NCI-H1048 (cell line): ENCODE data around the gene MREG.

ENCODE experiments used
- DNase-seq: peaks from one replicate; lab custom pipeline; 2025; lab: John Stamatoyannopoulos, UW

The MREG gene, protein sequence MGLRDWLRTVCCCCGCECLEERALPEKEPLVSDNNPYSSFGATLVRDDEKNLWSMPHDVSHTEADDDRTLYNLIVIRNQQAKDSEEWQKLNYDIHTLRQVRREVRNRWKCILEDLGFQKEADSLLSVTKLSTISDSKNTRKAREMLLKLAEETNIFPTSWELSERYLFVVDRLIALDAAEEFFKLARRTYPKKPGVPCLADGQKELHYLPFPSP

DNA sequence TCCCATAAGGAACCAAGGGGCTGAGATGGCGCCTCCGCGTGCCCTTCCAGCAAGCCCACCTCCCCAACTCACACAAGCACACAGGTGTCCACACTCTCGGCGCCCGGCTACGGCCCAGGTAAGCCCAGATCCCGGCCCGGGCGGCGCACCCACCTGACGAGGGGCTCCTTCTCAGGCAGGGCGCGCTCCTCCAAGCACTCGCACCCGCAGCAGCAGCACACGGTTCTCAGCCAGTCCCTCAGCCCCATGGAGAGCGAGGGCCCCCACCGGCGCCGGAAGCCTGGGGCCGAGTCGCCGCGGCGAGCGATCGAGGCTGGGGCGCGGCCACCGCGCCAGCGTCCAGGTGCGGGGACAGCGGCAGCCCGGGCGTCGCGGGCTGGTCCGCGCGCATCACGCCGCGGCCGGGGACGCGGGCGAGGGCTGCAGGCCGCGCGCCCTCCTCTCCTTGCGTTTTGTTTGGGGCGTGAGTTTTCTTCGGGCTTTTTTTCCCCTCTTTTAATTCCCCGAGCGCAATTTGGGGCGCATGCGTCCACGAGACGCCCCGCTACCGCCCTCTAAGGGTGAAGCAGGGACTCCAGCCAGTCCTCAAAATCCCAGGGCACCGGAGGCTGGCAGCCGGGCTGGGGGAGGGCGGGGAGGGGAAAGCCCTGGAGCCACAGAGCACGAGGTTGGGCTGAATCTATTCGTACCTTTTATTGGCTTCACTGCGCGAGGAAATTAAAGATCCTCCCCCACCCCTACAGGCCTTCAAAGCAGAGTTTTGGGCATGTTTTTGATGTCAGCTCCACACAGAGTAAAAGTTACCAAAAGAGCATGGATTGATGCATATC lies at the start of gene MREG:
Gene MREG, minus strand, starts transcription at position 472 of the 830 bp plus-strand sequence. Its CDS starts 224 bp downstream, at position 248.
- peak; percentile 63 for DNase-seq

- no peak for DNase-seq
These were observed 46.0 kb upstream of the MREG start for GRCh38 chr2:216059233-216059834.

- DNase-seq = no peak
These were observed 44.4 kb upstream of the MREG start for GRCh38 chr2:216057688-216058193.

DNA sequence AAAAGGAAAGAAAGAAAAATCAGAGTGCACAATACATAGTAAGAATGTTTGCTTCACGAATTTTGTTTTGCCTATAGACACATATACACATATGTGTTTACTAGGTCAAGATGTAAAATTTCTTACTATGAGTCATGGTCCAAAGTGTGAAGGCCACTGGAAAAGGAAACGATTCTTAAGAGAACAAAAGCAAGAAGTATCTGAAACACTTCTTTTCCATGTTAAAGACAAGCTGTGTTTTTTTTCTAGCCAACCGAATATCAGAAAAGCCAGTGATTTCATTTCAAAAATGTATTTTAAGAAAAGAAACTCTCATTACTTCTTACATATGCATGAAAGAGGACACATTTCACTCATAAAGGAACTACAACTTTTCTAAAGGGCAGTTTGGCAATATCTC lies 43.4 kb upstream of the MREG start:
- DNase-seq = no peak

DNA sequence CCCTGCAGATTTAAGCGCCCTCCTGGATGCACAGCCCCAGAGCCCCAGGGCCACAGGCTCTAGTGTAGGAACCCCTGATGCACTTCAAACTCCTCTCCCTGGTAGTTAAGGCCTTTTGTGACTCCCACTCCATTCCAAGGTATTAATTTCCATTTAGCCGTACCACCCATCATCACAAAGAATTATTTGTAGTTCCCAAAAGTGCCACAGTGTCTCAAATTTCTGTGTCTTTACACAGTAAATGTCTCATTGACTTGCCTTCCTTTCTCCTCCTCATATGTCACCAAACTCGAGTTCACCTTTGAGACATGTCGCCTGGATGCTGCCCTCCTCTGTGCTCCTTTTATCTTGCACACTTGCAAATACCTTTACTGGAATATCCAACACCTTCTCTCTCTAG lies 42.3 kb upstream of the MREG start:
- DNase-seq = no peak

DNA sequence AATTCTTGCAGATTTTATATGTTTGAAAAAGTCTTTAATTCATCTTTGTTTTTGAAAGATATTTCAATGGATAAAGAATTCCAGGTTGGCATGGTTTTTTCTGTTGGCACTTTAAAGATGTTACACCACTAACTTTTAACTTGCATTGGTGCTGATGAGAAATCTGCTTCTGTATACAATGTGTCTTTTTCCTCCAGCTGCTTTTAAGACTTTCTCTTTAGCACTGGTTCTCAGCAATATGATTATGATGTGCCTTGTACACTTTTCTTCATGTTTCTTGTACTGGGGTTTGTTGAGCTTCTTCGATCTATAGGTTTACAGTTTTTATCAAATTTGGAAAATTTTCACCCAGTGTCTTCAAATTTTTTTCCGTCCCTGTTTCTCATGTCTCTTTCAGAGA lies 39.1 kb upstream of the MREG start:
- no peak for DNase-seq

DNA sequence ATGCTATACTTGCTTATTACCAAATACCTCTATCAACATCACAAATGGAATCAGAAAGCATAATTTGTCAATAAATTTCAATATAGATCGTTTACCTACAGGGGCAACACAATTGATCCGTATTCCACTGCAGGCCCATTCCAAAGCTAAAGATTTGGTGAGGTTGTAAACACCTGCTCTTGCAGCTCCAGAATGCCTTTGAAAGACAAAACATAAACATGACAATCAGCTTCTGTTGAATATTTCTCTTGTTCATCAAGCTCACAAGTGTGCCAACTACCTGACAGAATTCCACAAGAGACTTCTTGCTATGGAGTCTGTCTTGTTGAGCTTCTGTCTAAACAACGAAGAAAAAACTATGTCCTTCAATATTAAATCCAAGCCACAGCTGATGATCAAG lies 38.0 kb upstream of the MREG start:
- DNase-seq = no peak

DNA sequence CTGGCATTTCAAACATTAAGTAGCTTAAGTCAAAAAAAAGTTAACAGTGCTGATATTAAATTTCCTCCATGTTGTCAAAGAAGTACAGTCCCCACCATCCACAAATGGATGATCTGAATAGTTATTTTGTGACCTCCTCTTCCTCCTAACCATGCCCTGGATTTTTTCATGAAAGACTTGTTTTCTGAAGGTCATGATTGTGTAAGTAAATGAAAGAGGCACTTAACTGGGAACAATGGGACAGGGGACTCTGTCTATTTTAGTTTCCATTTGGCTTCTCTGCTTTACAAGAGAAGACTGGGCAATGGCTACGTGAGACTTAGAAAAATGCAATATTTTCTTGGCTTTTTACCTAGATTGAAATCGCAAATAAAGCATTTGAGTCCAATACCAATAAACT lies 36.1 kb upstream of the MREG start:
- no peak for DNase-seq

DNA sequence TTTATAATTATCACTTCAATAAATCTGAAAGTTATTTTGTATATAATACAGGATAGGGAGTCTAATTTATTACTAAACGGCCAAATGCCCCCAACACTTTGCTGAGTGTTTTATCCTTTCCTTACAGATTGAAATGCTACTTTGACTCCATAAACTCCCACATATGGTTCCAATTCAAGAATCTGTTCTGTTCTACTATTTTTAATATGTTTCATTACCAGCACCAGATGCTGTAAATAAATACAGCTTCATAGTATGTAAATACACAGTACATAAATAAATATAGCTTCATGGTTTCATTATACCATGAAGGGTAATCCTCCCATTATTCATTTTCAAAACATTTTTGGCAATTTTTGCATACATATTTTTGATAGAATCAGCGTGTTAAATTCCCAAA lies 34.0 kb upstream of the MREG start:
- DNase-seq = no peak

DNA sequence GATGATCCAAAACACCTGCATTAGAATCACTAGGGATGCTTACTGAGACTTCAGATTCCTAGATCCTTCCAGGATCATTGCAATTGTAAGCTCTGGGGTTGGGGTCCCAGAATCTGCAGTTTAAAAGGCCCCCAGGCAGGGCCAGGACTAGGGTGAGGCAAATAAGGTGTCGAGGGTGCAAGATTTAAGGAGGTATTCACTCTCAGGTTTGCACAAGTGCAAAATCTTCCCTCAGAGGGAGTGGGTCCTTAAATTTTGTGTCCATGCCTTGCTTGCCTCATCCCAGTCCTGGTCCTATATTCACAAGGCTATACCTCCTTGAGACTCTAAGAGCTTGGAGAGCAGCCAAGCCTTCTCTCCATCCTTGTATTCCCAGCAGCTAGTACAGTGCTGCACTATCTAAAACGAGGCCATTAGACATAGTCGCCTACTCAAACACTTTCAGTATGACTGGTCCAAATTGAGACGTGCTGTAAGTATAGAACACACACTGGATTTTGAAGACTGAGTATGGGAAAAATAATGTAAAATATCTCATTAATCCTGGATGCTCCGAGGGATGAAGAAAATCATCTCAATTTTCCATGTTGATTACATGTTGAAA lies 31.6 kb upstream of the MREG start:
- DNase-seq = no peak

DNA sequence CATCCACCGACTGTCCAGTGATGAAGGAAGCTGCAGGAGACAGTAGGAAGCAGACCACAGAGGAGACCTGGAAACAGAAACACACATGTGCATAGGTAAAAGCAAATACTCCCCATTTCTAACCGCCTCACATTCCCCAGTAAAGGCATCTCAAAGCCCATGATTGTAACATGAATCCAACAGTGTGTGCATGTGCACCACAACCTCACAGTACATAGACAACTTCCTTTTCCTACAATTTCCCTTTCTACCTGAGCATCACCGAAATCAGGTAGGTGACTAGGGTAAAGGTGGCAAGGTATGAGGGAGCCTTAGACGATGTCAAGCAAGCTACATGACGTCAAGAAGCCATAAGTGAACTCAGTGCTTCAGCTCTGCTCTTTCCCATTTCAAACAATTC lies 30.6 kb upstream of the MREG start:
- no peak for DNase-seq

DNA sequence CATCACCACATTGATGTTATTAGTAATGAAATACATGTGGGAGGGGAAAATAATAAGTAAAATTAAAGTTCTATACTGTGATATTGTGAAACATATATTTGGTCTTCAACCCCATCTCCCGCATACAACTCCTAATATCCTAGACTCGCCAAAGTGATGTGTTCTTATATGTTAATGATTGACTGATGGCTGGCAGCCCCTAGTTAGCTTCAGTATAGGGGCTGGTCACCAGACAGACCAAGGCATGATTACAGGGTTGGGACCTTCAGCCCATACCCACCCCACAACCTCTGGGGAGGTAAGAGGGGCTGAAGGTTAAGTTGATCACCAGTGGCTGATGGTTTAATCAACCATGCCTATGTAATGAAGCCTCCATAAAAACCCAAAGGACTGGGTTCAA lies 28.1 kb upstream of the MREG start:
- no peak for DNase-seq

DNA sequence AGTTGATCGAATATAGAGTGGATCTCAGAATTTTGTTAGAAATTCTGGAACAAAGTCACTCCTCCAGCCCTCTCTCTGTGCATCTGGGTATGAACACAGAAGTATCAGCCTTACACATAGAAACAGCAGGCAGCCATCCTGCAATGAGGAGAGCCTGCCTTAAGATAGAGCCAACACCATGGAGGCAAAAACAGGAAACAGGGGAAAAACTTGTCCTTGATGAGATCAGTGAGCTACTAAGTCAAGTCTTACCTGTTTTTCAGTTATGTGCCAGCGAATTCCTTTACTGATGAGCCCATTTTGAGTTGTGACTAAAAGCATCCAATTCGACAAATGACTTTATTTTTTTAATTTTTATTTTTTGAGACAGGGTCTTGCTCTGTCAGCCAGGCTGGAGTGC lies 26.6 kb upstream of the MREG start:
- DNase-seq = no peak

DNA sequence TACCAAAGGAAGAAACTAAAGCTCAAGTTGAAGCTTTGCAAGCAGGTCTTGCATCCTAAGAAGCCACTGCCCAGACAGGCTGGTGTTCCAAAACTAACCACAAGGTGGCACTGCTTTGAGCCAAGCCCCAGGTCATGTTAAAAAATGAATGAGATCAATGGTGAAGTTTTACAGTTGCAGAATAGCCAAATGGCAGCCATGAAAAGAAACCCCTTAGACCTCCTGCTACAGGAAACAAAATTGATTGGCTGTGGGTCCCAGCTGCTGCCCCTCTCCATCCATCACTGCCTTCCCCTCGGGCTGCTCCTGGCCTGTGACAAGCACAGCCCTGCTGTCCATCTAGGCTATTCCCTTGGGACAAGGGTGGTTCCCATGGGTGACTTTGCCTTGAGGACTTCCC lies 20.7 kb upstream of the MREG start:
- no peak for DNase-seq

GRCh38 chr2:216033403-216033802 lies 20.1 kb upstream of the MREG start:
- no peak for DNase-seq

GRCh38 chr2:216031960-216032689 lies 18.8 kb upstream of the MREG start:
- DNase-seq = no peak

- no peak for DNase-seq
These were observed 16.9 kb upstream of the MREG start for GRCh38 chr2:216030216-216030615.

DNA sequence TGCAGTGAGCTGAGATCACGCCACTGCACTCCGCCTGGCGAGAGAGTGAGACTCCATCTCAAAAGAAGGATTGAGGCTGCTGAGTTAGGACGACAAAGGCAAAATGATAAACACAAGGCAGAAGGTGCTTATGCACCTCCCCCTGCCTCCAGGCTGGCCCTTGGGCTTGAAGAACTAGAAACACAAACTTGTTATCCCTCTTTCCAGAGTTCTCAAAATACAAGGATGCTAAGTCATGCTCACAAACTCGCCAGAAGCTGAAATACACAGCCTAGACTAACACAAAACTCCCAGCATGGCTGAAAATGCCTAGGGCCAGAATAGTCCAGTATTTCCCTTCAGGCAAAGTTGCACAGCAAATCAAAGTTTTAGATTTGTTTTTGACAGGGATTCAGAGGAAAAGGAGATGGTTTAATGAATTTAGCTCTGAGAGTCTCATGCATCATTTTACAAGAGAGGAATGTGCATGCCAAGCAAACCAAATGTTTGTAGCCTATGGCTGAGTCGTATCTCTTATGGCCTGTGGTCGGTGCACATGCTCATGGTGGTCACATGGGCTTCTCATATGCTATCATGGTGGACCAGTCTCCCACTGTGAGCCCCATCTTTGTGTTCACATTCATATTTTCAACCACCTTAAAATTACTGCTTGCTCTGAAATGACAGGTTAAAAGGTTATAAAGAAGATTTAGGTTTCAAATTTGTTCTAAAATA lies 16.2 kb upstream of the MREG start:
- DNase-seq = no peak

- no peak for DNase-seq
These were observed 11.5 kb upstream of the MREG start for GRCh38 chr2:216024779-216025336.

DNA sequence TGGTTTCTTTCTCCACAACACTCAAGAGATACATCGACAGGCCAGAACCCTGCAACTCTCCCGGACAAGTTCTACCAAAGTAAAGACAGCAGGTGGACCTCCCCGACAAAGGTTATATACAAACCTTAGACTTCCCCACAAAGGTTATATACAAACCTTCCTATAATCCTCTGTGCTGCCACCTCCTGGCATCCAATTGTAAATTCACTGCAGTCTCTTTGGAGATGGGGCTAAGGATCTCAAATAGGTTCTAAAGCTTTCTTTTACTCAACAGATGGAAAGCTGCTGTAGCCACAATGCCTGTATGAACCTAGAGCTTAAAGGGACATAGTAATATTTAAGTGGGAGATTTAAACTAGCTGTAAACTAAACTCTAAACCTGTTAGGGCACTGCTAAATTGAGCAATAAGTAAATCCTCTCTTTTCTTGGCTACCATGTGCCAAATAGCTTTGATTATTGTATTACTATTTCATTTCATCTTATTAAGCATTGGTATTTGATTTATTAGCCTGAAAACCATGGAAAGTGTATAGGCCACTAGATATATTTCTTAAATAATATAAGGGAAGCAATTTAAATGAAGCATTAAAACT lies 9.8 kb upstream of the MREG start:
- DNase-seq = no peak
